Panc1 (cell line): Measurements from ENCODE around the gene BRCA1. TPM values are rescaled to one million over a fixed set of nuclear protein-coding genes. Genes with fewer than 3 reads are reported as not detected.
"Not testable (repeated sequence)": the region's sequence is repeated elsewhere in the genome, so short reads cannot be mapped to it uniquely, and the experiment has no call there.

Experiments
- ATAC-seq: fragments of 200-7000 bp; cut with Tn5 transposase; 2 replicates; pipeline ENCODE4 v1.9.1; 2020; ENCODE audit warnings: mild to moderate bottlenecking, moderate library complexity
- BruUV-seq: library from RNA; stranded (reverse); fragments of 400-500 nt; replicated peaks from 2 replicates; lab custom pipeline; 2021; lab: Mats Ljungman, UMichigan
- CTCF ChIA-PET: fragments of 300-600 bp; sonication (Branson Sonifier 250); formaldehyde crosslinking; loops from one replicate; lab custom pipeline; 2022; ENCODE audit warnings: antibody characterized with exemption; lab: Charles Lee
- POLR2A ChIA-PET: fragments of 300-600 bp; sonication (Branson Sonifier 250); formaldehyde crosslinking; loops from one replicate; lab custom pipeline; 2022; ENCODE audit warnings: antibody characterized with exemption; lab: Charles Lee
- DNase-seq: peaks from one replicate; pipeline ENCODE4 v3.0.0-alpha.2; 2010; ENCODE audit warnings: low read depth, low spot score
- H3K27ac ChIP-seq: 2 replicates; pipeline ENCODE4 v1.5.1; 2011; ENCODE audit warnings: mild to moderate bottlenecking, low read length, inconsistent platforms
- H3K27me3 ChIP-seq: fragments of 200-500 bp; sonication (Bioruptor generic); 2 replicates; pipeline ENCODE4 v1.6.0; 2014; ENCODE audit warnings: low read length, inconsistent platforms; ENCODE audit not compliant: control insufficient read depth, insufficient read depth
- H3K36me3 ChIP-seq: fragments of 200-500 bp; sonication (Bioruptor generic); 2 replicates; pipeline ENCODE4 v1.5.1; 2014; ENCODE audit warnings: inconsistent platforms, mild to moderate bottlenecking, low read length, moderate library complexity; ENCODE audit not compliant: control insufficient read depth, insufficient read depth
- H3K4me1 ChIP-seq: 2 replicates; pipeline ENCODE4 v1.5.1; 2011; ENCODE audit warnings: inconsistent platforms, mild to moderate bottlenecking, low read length, moderate library complexity; ENCODE audit not compliant: control insufficient read depth, insufficient read depth
- H3K4me3 ChIP-seq, 2 experiments: 2 replicates each; pipeline ENCODE4 v1.5.1; 2011 to 2012; ENCODE audit warnings: low read depth in 2 of 2, low read length in 2 of 2, mild to moderate bottlenecking in 2 of 2, inconsistent platforms in 1 of 2, moderate library complexity in 1 of 2
- H3K9me3 ChIP-seq: fragments of 200-500 bp; sonication (Bioruptor generic); 2 replicates; pipeline ENCODE4 v1.5.1; 2014; ENCODE audit warnings: low read depth, mild to moderate bottlenecking, inconsistent platforms, low read length, moderate library complexity; ENCODE audit not compliant: control insufficient read depth, insufficient read depth
- CTCF ChIP-seq: fragments of 450-650 bp; IDR thresholded peaks from 2 replicates; pipeline ENCODE4 v1.5.1; 2017; ENCODE audit warnings: mild to moderate bottlenecking
- POLR2AphosphoS5 ChIP-seq: IDR thresholded peaks from 2 replicates; pipeline ENCODE4 v1.6.1; 2012; ENCODE audit warnings: mild to moderate bottlenecking, low read depth, low read length, moderate library complexity
- REST ChIP-seq, 2 experiments: IDR thresholded peaks; 2 replicates each; pipeline ENCODE4 v1.6.1; 2011 to 2012; ENCODE audit warnings: low read depth in 2 of 2, control low read depth in 1 of 2, low read length in 1 of 2, mild to moderate bottlenecking in 1 of 2, moderate library complexity in 1 of 2; ENCODE audit not compliant: insufficient read depth in 1 of 2
- SIN3A ChIP-seq: IDR thresholded peaks from 2 replicates; pipeline ENCODE4 v1.6.1; 2012; ENCODE audit warnings: low read depth, mild to moderate bottlenecking, low read length, moderate library complexity, borderline replicate concordance; ENCODE audit not compliant: insufficient read depth
- TCF7L2 ChIP-seq: IDR thresholded peaks from 2 replicates; pipeline ENCODE4 v1.6.1; 2011; ENCODE audit warnings: mild to moderate bottlenecking, low read depth, low read length, inconsistent platforms
- in situ Hi-C: cut with HindIII; loops from 2 replicates; pipeline ENCODE4 v1.10.0; 2016; ENCODE audit warnings: low sequenced_read_pairs, low pct_unique_long_range_greater_than_20kb
- intact Hi-C: fragments of 100-400 bp; cut with micrococcal nuclease; formaldehyde crosslinking; loops from one replicate; pipeline ENCODE4 v1.10.0; 2022; ENCODE audit not compliant: unreplicated experiment
- total RNA-seq: library from RNA; stranded (reverse); gene quantifications from one replicate; pipeline ENCODE4 v1.2.1, GENCODE V29; 2021; ENCODE audit not compliant: unreplicated experiment

BRCA1 gene
- total RNA-seq, 1 experiment from 2014 or later = 29.9 TPM

- no TSS peak for BruUV-seq
- DNase-seq (no peak), ATAC-seq (no peak)
- Histone ChIP-seq H3K36me3 (no peaks in the 10 kb centered on the region), H3K27ac (no peak overlapping the region), H3K4me3 (no peak overlapping the region), H3K9me3 (no peaks in the 10 kb centered on the region), H3K27me3 (no peaks in the 10 kb centered on the region), H3K4me1 (no peaks in the 10 kb centered on the region)
- POLR2A ChIA-PET = no interaction called here
- CTCF ChIA-PET = no interaction called here
- in situ Hi-C loops (no loop called here), intact Hi-C loops (no loop called here)
- no peak for TF ChIP-seq TCF7L2
- no peak for TF ChIP-seq POLR2AphosphoS5
- no peak for TF ChIP-seq SIN3A
- TF ChIP-seq CTCF = no peak
- TF ChIP-seq REST (IDR thresholded peaks at IDR 0.05; ENCODE audit: insufficient read depth in 1 of 2, low read depth in 2 of 2, low read length in 1 of 2) = no peak
These were observed 17.0 kb upstream of the BRCA1 start for GRCh38 chr17:43142153-43142552.

- ChIA-PET CTCF (no interaction called here), POLR2A (no interaction called here)
- no peaks in the 10 kb centered on the region for H3K9me3 ChIP-seq
- H3K4me1 ChIP-seq = no peaks in the 10 kb centered on the region
- H3K27me3 ChIP-seq = no peaks in the 10 kb centered on the region
- ATAC-seq (no peak), DNase-seq (no peak)
- H3K27ac ChIP-seq = no peak overlapping the region
- H3K36me3 ChIP-seq = no peaks in the 10 kb centered on the region
- no TSS peak for BruUV-seq
- in situ Hi-C loops (no loop called here), intact Hi-C loops (no loop called here)
- no peak overlapping the region for H3K4me3 ChIP-seq
- TF ChIP-seq REST (IDR thresholded peaks at IDR 0.05; ENCODE audit: insufficient read depth in 1 of 2, low read depth in 2 of 2, low read length in 1 of 2) = no peak
- TF ChIP-seq CTCF = no peak
- TF ChIP-seq TCF7L2 = no peak
- no peak for TF ChIP-seq SIN3A
These were observed 15.5 kb upstream of the BRCA1 start for GRCh38 chr17:43140396-43141332.

- H3K27me3 ChIP-seq, H3K4me1 ChIP-seq, H3K4me3 ChIP-seq, intact Hi-C loops, H3K36me3 ChIP-seq, ATAC-seq, DNase-seq, CTCF ChIA-PET, BruUV-seq, H3K27ac ChIP-seq, H3K9me3 ChIP-seq, in situ Hi-C loops: not testable (repeated sequence)
- POLR2A ChIA-PET = interaction anchor here (0.7 kb wide), 1 partner anchor 94 kb away, joined by 3 read pairs; no protein-coding TSS in a partner anchor
These were observed 13.4 kb upstream of the BRCA1 start for GRCh38 chr17:43138531-43138930.
